ENCODE results near the gene RASAL3. TPM values are rescaled to one million over a fixed set of nuclear protein-coding genes. Genes with fewer than 3 reads are reported as not detected.

Gene RASAL3
- not detected in 2 replicates for total RNA-seq

GRCh38 chr19:15464394-15465385 is at the start of gene RASAL3:
Gene RASAL3, minus strand, starts transcription at chr19:15464544. Its CDS starts 186 bp downstream, at chr19:15464358.

GRCh38 chr19:15508035-15508710 is 43.8 kb upstream of the RASAL3 start, which contains the start of gene CYP4F22:
Gene CYP4F22, plus strand, starts transcription at chr19:15508525. Its CDS starts 16,812 bp downstream, at chr19:15525337.

GRCh38 chr19:15479391-15480345 is 15.3 kb upstream of the RASAL3 start, which contains the start of gene PGLYRP2:
Gene PGLYRP2, minus strand, starts transcription at chr19:15479501. Its CDS starts 130 bp downstream, at chr19:15479371.

GRCh38 chr19:15449620-15450527 is 14.5 kb downstream of the RASAL3 start, which contains the start of gene WIZ:
Gene WIZ, minus strand, starts transcription at chr19:15449956. Its CDS starts 1,649 bp downstream, at chr19:15448307.

GRCh38 chr19:15418579-15419412 is 45.5 kb downstream of the RASAL3 start, which contains the start of gene AKAP8L:
Gene AKAP8L, minus strand, starts transcription at chr19:15418988. Its CDS starts 65 bp downstream, at chr19:15418923.

Other genes with a start within 250 kb of the RASAL3 start
- gene EPHX3, start 232.1 kb downstream of the RASAL3 start, total RNA-seq = 0.08 TPM in 1 of 2 replicates, not detected in the other
- gene BRD4, start 132.0 kb downstream of the RASAL3 start, total RNA-seq = 11.6 and 11.8 TPM in 2 replicates
- gene AKAP8, start 84.8 kb downstream of the RASAL3 start, total RNA-seq = 10.2 and 16.8 TPM in 2 replicates
- 51.4 and 69.3 TPM in 2 replicates for gene AKAP8L, start 45.6 kb downstream of the RASAL3 start, total RNA-seq
- gene WIZ, start 14.6 kb downstream of the RASAL3 start, total RNA-seq = 19.6 and 19.9 TPM in 2 replicates
- gene PGLYRP2, start 15.0 kb upstream of the RASAL3 start, total RNA-seq = not detected in 2 replicates
- gene CYP4F22, start 44.0 kb upstream of the RASAL3 start, total RNA-seq = 0.08 TPM in 2 replicates
- gene CYP4F8, start 150.7 kb upstream of the RASAL3 start, total RNA-seq = not detected in 2 replicates
- gene CYP4F3, start 176.4 kb upstream of the RASAL3 start, total RNA-seq = not detected in 2 replicates
- gene CYP4F12, start 208.5 kb upstream of the RASAL3 start, total RNA-seq = not detected in 2 replicates

Data from hair follicular keratinocyte (primary cell).